ENCODE results near the gene MGMT. TPM values are rescaled to one million over a fixed set of nuclear protein-coding genes. Genes with fewer than 3 reads are reported as not detected.

The MGMT gene
- total and polyA plus RNA-seq, 2 of the 4 experiments (the other 2 are of a cell fraction) = 11.5 to 17.8 TPM

GRCh38 chr10:129808092-129808983 lies 341.3 kb downstream of the MGMT start:
- WGBS, 2 experiments (ENCODE audit: extremely low coverage in 2 of 2, insufficient read length in 1 of 2) = no CpG with 5 or more reads among the region's 26 CpGs
- BruUV-seq (replicated peaks) = no TSS peak
- CTCF ChIA-PET = no interaction called here

More at GRCh38 chr10:129808092-129808983, 341.3 kb downstream of the MGMT start:
- H3K56ac ChIP-seq (ENCODE audit: extremely low read depth, insufficient read depth, low read length) = no peak overlapping the region
- no peak overlapping the region for H2BK20ac ChIP-seq (ENCODE audit: low read depth, low read length)
- no peaks in the 10 kb centered on the region for H3K4me1 ChIP-seq (ENCODE audit: control insufficient read depth, insufficient read depth, low read length)
- no peak overlapping the region for H3K4me2 ChIP-seq (ENCODE audit: low read depth, low read length)
- no peak overlapping the region for H2AFZ ChIP-seq (replicated peaks; ENCODE audit: low read length, poor library complexity)
- no peak overlapping the region for H3K27ac ChIP-seq (ENCODE audit: insufficient read depth, low read length)
- H3K79me1 ChIP-seq (ENCODE audit: low read depth in 1 of 2, low read length in 2 of 2) = no peaks in the 10 kb centered on the region
- no peak overlapping the region for H3K4me3 ChIP-seq (ENCODE audit: insufficient read depth, low read depth, low read length)
- no peak overlapping the region for H3K9ac ChIP-seq (ENCODE audit: low read depth, low read length)
- TF ChIP-seq MAFK (IDR thresholded peaks at IDR 0.05; ENCODE audit: low read depth, low read length) (no peak), RFX5 (IDR thresholded peaks at IDR 0.05; ENCODE audit: low read depth, low read length) (no peak), NFE2L2 (IDR thresholded peaks at IDR 0.05; ENCODE audit: low read depth, low read length) (no peak), ELK1 (IDR thresholded peaks at IDR 0.05; ENCODE audit: borderline replicate concordance, low read depth, low read length) (no peak), CTCF (conservative IDR thresholded peaks at IDR 0.05; ENCODE audit: low read depth, low read length) (no peak)
- no peak overlapping the region for H2BK5ac ChIP-seq (ENCODE audit: low read depth, low read length, poor library complexity, severe bottlenecking)
- H2AK5ac ChIP-seq (ENCODE audit: low read depth, low read length) = no peak overlapping the region
- no peak overlapping the region for H3K18ac ChIP-seq (ENCODE audit: low read depth, low read length)
- no peak overlapping the region for H3K23ac ChIP-seq (ENCODE audit: low read depth, low read length)
- POLR2A ChIA-PET (ENCODE audit: unreplicated experiment) = no interaction called here
- H2BK15ac ChIP-seq (ENCODE audit: low read depth, low read length) = no peak overlapping the region
- no peak for DNase-seq
- peaks cover 25% of the 10 kb centered on the region for H3K9me3 ChIP-seq (ENCODE audit: control insufficient read depth, insufficient read depth, low read length)
- no peaks in the 10 kb centered on the region for H3K27me3 ChIP-seq (ENCODE audit: control insufficient read depth, insufficient read depth, low read length)
- H3K4ac ChIP-seq (ENCODE audit: low read depth, low read length) = no peak overlapping the region
- dilution Hi-C loops (cut with HindIII; ENCODE audit: low sequenced_read_pairs, unreplicated experiment) (no loop called here), in situ Hi-C loops (cut with MboI; ENCODE audit: low sequenced_read_pairs) (no loop called here), intact Hi-C loops (cut with micrococcal nuclease) (no loop called here)
- ATAC-seq (ENCODE audit: low read depth) = no peak
- no peak overlapping the region for H4K5ac ChIP-seq (ENCODE audit: low read depth, low read length)
- no peak overlapping the region for H4K8ac ChIP-seq (ENCODE audit: low read depth in 2 of 2, low read length in 2 of 2)
- no peaks in the 10 kb centered on the region for H4K20me1 ChIP-seq (ENCODE audit: insufficient read depth, low read length)
- no peak overlapping the region for H4K91ac ChIP-seq (ENCODE audit: insufficient read depth, low read depth, low read length)
- no peaks in the 10 kb centered on the region for H3K36me3 ChIP-seq (ENCODE audit: control insufficient read depth, insufficient read depth, low read length)
- no peak overlapping the region for H3K14ac ChIP-seq (replicated peaks; ENCODE audit: low read depth, low read length)
- no peak overlapping the region for H2AK9ac ChIP-seq (replicated peaks; ENCODE audit: low read depth, low read length, poor library complexity)
- H2BK120ac ChIP-seq (ENCODE audit: low read depth, low read length) = no peak overlapping the region
- H3K9me1 ChIP-seq (ENCODE audit: insufficient read depth, low read length) = no peaks in the 10 kb centered on the region

All from IMR-90 (cell line).